GM18502 (cell line): ENCODE data around the gene NADK2.
A peak's percentile ranks its signal among the peaks of the same experiment; 100 is the strongest.
"Not testable (repeated sequence)": the region's sequence is repeated elsewhere in the genome, so short reads cannot be mapped to it uniquely, and the experiment has no call there.

Source experiments
- ATAC-seq: cut with Tn5 transposase; IDR thresholded peaks from one replicate; pipeline ENCODE4 v1.9.1; 2021; ENCODE audit warnings: mild to moderate bottlenecking; ENCODE audit not compliant: unreplicated experiment, poor library complexity

Gene NADK2

DNA sequence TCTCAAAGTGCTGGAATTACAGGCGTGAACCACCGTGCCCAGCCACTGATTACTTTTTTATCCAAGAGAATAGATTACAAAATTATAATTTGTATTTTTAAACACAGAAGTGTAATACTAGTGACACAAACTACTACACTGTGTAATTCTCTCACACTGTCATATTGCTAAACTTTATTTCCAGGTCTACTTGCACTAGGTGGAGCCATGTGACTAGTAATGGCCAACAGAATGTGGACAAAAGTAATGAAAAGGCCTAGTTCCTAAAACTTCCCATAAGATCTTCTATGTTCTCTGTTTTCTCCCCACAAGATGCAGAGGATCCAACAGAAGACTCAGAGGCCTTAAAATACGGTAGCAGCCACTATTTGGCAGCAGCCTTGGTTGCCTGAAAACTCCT is 27.3 kb downstream of the NADK2 start:
- no peak for ATAC-seq

DNA sequence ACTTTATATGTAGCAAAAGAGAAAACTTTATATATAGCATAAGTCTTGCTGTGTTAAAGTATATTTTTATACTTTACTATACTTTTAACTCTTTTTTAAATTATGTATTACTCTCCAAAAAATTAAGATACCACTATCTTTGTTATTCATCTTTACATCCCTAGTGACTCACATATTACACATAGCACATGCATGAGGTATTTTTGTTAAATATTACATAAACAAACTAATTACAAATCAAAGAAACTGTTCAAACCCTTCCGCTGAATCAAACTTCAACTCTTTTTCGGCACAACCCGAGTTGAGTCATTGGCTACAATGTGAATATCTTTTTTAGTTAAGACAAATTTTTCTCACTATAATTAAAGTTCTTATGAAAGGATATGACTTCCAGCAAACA is 32.1 kb downstream of the NADK2 start:
- ATAC-seq, result no peak

GRCh38 chr5:36208786-36209185 is 32.9 kb downstream of the NADK2 start:
- ATAC-seq, result no peak

DNA sequence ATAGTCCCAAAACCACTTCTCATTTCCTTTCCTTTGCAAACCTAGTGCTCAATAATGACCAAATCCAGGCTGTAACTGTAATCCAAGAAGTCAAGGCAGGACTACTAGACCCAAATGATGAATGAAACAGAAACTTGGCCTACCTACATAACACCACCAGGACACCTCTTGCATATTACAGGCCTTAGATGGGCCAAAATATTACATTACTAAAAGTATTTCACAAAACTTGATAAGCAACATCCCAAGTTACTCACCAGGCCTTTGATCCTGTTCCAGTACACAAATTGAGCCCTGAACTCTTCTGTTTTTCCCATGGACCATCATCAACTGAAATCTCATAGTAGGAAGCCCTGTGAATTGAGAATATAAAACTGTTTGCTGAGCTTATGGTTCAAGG is 34.8 kb downstream of the NADK2 start:
- ATAC-seq, result no peak

GRCh38 chr5:36205329-36205728 is 36.4 kb downstream of the NADK2 start:
- no peak for ATAC-seq

DNA sequence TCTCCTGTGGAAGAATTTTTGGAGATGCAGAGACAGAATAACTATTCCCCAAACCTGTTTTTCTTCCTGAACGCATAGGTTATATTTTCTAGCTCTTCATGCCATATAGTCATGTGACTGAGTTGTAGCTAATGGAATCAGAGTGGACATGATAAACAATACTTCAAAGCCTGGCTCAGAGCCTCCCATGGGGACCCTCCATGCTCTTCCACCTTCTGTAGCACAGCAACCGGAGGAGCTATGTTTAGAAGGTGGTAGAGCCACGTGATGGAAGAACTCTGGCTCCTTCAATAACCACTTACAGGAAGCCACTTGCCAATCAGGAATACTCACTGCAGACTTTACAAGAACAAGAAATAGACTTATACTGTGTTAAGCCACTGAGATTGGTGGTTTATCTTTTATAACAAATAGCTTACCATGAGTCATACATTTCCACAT is 39.2 kb downstream of the NADK2 start:
- ATAC-seq, result no peak

- ATAC-seq, result no peak
These were observed 41.2 kb downstream of the NADK2 start for GRCh38 chr5:36200513-36200912.

- ATAC-seq, result no peak
These were observed 42.1 kb downstream of the NADK2 start for GRCh38 chr5:36199620-36200019.

DNA sequence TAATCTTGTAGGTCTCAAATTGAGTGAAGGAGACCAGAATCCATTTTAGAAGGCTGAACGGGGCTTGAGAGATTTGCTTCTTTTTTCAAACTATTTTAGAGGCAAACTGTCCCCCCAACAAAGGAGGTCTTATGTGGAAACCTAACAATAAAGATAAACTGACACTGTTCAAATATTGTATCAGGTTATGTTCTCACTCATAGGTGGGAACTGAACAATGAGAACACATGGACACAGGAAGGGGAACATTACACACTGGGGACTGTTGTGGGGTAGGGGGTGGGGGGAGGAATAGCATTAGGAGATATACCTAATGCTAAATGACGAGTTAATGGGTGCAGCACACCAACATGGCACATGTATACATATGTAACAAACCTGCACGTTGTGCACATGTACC is 42.9 kb downstream of the NADK2 start:
- ATAC-seq, result not testable (repeated sequence)

DNA sequence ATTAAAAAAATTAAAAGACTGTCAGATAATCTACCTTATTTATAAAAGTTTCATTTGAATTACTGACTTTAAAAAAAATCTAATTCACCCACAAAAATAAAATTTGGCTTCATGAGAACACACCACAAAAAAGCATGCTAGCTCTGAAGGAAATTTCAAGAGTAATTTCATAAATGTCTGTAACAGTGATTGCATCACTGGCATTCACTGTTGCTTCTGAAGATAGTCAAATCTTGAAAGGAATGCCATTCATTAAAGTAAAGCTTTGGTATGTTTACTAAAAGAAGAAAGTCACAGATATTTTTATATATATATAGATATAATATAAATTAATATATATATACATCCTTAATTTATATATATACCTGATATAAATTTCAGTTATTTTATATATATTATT is 43.4 kb downstream of the NADK2 start:
- ATAC-seq, result no peak

- no peak for ATAC-seq
These were observed 48.0 kb downstream of the NADK2 start for GRCh38 chr5:36193746-36194145.

DNA sequence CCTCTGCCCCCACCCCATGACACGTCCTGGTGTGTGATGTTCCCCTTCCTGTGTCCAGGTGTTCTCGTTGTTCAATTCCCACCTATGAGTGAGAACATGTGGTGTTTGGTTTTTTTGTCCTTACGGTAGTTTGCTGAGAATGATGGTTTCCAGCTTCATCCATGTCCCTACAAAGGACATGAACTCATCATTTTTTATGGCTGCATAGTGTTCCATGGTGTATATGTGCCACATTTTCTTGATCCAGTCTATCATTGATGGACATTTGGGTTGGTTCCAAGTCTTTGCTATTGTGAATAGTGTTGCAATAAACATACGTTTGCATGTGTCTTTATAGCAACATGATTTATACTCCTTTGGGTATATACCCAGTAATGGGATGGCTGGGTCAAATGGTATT is 57.3 kb downstream of the NADK2 start:
- ATAC-seq, result not testable (repeated sequence)

DNA sequence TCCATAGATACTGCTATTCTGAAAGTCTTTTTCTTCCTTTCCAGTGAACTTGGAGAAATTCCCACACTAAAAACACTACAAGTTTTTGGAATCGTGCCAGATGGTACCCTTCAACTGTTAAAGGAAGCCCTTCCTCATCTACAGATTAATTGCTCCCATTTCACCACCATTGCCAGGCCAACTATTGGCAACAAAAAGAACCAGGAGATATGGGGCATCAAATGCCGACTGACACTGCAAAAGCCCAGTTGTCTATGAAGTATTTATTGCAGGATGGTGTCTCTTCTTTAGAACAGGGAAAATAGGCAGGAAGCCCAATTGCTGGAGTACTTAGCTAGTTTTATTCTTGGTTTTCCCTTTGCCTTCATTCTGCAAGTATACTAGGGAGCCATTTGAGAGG is 60.0 kb downstream of the NADK2 start:
- ATAC-seq, result no peak

DNA sequence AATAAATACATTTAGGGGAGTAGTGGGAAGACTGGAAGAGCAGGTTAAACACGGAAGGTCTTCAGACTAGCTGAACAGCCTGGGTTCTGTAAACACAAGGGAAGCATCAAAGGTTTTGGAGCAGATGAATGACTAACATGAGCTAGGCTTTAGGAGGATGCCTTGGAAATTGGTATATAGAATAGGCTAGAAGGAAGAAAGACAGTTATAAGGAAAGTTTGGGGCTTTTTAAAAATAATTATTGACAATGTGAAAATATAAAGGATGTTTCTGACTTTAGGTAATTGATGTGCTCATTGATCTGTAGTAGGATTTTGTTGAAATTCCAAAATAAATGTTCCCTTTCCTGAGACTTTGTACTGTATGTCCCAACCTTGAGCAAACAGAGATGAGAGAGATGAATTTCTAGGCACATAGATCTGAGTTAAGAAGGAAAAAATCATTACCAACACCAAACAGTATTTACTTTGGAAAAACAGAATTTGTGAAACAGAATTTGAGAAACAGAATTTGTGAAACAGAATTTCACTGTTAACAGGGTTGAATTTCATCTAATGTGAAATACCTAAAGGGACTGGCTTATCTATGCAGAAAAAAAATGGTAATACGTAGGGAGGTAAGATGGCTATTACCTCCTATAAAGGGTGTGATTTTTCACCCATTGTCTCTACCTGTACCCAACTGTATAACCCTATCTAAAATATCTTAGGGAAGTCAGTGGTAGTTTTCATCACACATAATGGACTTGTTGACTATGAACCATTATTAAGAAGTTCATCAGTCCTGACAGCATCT is 61.0 kb downstream of the NADK2 start:
- no peak for ATAC-seq

GRCh38 chr5:36179950-36180349 is 61.8 kb downstream of the NADK2 start:
- ATAC-seq, result no peak

DNA sequence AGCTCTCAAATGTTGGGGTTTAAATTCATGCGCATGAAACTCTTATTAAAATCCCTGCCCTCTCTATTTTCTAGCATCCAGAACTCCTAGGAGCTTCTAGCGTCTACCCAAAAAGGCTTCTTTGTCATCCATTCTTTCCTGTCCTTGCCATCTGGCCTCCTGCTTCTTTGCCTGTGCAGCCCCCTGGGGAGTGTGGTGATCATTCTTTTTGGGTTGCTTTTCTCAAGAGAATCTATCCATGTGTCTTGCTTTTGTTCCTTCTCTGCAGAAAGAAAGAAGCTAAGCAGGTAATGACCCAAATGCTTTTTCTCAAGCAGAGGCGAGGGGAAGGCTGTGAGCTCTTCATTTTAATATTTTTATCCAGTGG is 63.2 kb downstream of the NADK2 start:
- ATAC-seq, result no peak

GRCh38 chr5:36177715-36178523 is 63.8 kb downstream of the NADK2 start:
- ATAC-seq, result no peak

DNA sequence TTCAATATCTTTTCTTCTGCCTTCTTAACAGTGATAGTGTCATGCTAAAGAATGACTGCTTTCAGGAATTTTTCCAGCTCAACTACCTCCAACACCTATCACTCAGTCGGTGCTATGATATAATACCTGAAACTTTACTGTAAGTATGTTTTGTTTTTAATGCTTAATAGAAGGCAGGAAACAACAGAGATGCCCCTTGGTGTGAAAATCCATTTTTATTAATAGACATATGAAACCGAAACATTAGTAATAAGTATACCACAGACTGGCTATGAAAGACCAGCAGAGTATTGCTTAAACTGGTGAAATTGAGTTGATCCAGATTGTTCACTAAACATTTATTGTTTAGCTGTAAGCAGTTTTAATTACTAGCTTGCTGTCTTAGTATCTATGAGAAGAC is 64.6 kb downstream of the NADK2 start:
- peak; percentile 99 for ATAC-seq

DNA sequence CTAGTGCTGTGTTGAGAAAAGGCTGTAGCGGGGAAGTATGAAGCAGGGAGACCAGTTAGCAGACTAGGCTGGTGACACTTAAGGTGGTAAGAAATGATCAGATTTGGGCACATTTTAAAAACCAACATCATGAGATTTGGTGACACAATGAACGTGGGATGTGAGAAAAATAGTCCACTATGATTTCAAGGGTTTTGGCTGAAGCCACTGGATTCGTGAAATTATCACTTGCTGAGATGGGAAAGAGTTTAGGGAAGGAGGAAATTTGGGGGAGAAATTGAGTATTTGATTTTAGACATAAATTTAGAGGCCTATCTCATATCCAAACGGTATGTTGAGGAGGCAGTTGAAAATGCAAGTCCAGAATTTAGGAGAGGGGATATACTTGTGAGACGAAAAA is 66.7 kb downstream of the NADK2 start:
- ATAC-seq, result no peak

DNA sequence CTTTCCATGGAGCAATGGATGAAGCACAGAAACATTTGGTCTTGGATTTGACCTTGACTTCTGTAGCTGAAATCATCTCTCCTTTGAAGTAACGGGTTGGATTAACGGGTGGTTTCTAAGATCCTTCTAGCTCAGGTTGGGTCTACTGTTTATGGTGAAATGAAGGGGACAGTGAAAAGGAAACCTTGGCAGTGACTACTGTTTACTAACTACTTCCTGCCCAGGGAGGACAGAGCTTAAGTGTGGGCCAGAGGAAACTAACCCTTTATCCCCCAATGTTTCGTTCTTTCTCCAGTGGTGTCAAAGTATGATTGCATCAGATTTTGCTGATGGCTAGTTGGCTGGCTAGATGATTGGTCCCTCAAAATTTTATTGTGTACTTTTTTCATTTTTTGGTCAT is 67.6 kb downstream of the NADK2 start:
- ATAC-seq, result no peak

GRCh38 chr5:36173426-36173825 is 68.3 kb downstream of the NADK2 start:
- no peak for ATAC-seq

DNA sequence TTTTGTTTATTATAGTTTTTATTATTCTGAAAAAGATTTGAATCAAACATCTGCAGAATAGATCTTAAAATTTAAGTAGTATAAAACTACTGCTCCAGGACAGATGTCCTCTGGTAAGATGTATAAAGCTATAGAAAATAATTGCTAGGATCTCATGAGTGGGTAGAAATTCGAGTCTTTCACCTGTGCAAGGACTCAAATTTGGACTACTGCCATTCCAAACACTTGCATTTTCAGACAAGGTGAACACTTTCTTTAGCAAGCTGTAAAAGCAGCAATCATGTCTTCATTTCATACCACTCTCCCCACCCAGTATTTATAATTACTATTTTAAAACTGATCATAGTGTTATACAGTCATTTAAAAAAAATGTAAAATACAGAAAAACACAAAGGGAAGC is 69.1 kb downstream of the NADK2 start:
- ATAC-seq, result no peak
